T-helper 2 cell treated with Interferon-gamma antibody and Interleukin-4, amounts not matched to agents 100 ng/mL and 5 ng/mL, for 36 hours (primary cell): ENCODE data around the gene CHD2. TPM values are rescaled to one million over a fixed set of nuclear protein-coding genes. Genes with fewer than 3 reads are reported as not detected.

Source experiments
- intact Hi-C: fragments of 100-400 bp; cut with micrococcal nuclease; formaldehyde crosslinking; loops from one replicate; pipeline ENCODE4 v1.15.1; 2023
- total RNA-seq: library from RNA; stranded (reverse); gene quantifications from 2 replicates; pipeline ENCODE4 v1.2.3, GENCODE V29; 2022

Gene CHD2
- total RNA-seq, 1 donor from 2014 or later: 130 TPM

DNA sequence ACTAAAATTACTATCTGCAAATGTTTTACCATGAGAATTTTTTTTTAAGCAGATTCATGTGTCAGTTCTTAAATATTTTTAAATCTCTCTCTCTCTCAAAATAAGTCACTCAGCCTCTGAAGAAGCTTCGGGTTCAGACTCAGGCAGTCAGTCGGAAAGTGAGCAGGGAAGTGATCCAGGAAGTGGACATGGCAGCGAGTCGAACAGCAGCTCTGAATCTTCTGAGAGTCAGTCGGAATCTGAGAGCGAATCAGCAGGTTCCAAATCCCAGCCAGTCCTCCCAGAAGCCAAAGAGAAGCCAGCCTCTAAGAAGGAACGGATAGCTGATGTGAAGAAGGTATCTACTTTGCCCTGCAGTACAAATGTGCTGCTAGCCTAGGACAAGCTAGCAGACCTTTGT, 24.1 kb downstream of the CHD2 start:
- intact Hi-C loops: no loop called here

DNA sequence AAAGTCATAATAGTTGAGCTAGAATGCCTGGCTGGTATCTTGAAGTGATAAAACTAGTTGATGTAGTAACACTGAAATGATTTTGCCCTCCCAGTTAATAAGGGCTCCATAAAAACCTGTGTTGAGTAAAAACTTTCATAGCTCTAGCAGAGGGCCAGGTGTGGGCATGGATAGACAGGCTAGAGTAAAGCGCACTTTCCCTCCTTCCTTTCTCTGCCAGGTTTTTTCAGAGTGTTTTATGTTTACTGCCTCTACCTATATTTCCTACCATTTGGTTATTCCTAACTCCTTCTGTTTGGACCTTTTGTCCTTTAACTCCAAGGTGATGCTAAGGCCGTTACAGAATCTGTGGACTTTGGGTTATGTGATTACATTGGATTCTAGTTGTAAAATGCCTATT, 25.3 kb downstream of the CHD2 start:
- intact Hi-C loops: no loop called here

GRCh38 chr15:92928225-92928750, 28.2 kb downstream of the CHD2 start:
- intact Hi-C loops: no loop called here

GRCh38 chr15:92929002-92929401, 28.9 kb downstream of the CHD2 start:
- intact Hi-C loops: no loop called here

DNA sequence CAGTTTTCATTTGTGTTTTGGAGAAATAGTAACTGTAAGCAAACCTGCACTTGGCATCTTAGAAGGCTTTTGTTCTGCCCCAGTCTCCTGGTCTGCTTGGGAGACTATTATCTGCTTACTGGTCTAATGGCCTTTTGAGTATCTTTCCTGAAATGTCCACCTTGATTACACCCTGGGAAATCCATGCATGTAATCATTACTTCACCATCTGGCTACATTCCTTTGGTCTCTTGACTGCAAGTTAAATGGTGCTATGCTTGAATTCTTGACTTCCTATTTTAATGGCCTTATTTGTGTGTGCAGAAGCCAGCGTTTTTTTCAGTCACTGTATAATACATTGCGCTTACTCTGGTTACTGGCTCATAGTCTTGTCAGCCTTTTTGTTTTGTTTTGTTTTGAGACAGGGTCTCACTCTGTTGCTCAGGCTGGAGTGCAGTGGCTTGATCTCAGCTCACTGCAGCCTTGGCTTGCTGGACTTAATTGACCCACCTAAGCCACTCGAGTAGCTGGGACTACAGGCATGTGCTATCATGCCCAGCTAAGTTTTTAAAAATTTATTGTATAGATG, 30.0 kb downstream of the CHD2 start:
- intact Hi-C loops: no loop called here

GRCh38 chr15:92930776-92931175, 30.7 kb downstream of the CHD2 start:
- intact Hi-C loops: no loop called here

GRCh38 chr15:92932946-92933649, 33.0 kb downstream of the CHD2 start:
- intact Hi-C loops: no loop called here

GRCh38 chr15:92933831-92934230, 33.7 kb downstream of the CHD2 start:
- intact Hi-C loops: no loop called here

DNA sequence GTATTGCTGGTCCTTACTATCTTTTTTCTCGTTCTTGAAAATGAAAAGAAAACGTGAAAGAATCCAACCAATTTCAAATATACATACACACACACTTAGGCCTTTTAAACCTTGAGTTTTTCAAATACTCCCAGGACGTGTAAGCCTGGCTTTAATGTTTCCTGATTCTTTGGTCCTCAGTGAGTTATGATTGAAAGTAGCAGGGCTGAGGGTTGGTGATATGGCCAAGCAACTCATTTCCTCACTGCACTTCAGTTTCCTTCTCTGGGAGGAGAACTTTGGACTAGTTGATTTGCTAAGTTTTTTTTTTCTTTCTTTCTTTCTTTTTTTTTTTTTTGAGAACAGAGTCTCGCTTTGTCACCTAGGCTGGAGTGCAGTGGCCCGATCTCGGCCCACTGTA, 34.6 kb downstream of the CHD2 start:
- intact Hi-C loops: loop anchor here (5.0 kb wide), 1 partner anchor 53 kb away; no protein-coding TSS in a partner anchor

DNA sequence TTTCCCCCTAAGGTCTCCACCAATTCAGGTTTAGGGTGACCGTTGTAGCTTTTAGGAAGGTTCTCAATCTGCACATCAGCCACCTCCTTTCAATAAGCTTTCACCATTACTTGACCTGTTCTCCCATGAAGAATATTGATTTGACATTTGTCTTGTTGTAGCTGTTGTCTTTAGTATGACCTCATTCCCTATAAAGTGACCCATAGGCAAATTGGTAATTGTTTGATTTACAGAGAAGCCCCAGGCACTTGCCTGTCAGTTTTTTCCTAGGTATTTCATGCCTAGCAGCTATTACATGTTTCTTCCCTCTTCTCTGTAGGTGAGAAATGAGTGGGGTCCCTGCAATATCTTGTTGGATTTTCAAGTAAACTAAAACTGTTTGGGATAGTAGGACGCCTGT, 36.0 kb downstream of the CHD2 start:
- intact Hi-C loops: loop anchor here (5.0 kb wide), 1 partner anchor 51 kb away; no protein-coding TSS in a partner anchor

DNA sequence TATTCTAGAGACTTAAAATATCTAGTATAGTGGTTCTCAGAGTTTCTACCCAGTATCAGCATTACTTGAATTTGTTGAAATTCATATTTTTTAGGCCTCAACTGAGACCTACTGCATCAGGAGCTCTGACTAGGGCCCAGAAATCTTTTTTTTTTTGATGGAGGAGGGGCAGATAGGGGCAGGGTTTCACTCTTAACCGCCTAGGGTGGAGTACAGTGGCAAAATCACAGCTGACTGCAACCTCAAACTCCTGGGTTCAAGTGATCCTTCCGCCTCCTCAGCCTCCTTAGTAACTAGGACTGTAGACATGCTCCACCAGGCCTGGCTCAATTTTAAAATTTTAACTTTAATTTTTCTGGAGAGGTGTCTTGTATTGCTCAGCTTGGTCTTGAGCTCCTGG, 36.6 kb downstream of the CHD2 start:
- intact Hi-C loops: loop anchor here (5.0 kb wide), 1 partner anchor 51 kb away; no protein-coding TSS in a partner anchor

GRCh38 chr15:92937901-92938300, 37.8 kb downstream of the CHD2 start:
- intact Hi-C loops: loop anchor here (5.0 kb wide), 1 partner anchor 49 kb away; no protein-coding TSS in a partner anchor

DNA sequence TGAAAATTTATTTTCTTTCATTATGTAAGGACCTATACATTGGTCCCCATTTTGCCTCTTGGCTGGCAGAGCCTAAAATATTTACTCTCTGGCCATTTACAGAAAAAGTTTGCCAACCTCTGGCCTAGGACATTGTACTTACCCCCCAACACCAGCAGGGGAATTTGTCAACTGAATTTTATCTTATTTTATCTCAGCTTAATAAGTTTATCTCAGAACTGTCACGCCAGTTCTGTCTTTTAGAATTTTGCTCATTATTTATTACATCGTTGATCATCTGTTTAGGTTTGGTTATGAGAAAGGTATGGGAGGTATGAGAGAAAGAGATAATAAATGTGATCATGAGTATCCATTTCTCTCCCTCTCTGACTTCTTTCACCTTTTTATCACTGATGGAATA, 38.3 kb downstream of the CHD2 start:
- intact Hi-C loops: loop anchor here (5.0 kb wide), 1 partner anchor 49 kb away; no protein-coding TSS in a partner anchor

DNA sequence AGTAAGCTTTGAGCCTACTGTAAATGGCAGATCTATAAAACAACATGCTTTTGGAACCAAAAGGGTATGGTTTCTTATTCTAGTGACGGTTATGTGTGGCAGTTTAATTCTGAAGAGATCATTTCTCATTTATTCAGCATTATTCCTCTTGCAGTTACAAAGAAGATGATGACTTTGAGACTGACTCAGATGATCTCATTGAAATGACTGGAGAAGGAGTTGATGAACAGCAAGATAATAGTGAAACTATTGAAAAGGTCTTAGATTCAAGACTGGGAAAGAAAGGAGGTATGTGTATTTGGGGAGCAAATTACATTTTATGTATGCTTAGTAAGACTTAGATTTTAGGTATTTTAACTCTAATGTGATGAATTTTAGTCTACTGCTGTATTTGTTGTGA, 41.5 kb downstream of the CHD2 start:
- intact Hi-C loops: loop anchor here (5.0 kb wide), 2 partner anchors 36 to 76 kb away; no protein-coding TSS in a partner anchor

DNA sequence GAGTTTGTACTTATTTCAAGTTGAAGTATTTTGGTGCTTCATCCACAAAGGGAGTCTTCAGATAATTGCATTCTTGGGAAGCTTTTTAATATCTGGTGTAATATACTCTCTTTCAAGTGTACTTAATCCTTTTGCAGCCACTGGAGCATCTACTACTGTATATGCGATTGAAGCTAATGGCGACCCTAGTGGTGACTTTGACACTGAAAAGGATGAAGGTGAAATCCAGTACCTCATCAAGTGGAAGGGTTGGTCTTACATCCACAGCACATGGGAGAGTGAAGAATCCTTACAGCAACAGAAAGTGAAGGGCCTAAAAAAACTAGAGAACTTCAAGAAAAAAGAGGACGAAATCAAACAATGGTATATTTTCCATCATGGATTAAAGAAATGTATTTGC, 42.6 kb downstream of the CHD2 start:
- intact Hi-C loops: loop anchor here (5.0 kb wide), 2 partner anchors 35 to 75 kb away; no protein-coding TSS in a partner anchor

DNA sequence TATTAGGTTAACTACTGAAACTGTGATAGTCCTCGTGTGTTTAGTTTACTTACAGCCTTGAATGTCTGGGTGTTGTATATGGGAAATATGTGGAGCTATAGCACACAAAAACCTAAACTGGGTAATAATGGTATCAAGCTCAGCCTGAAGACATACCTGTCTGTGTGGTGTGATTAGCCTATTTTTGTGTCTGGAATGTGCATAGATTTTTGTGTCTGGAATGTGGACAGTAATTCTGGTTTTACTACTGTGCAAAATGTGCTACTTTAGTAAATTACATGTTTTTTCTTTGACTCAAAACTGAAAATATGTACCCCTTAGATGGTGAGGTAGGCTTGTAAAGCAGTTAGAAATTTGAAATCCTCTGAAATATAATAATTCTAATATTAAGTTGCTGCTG, 43.5 kb downstream of the CHD2 start:
- intact Hi-C loops: loop anchor here (5.0 kb wide), 2 partner anchors 34 to 74 kb away; no protein-coding TSS in a partner anchor

DNA sequence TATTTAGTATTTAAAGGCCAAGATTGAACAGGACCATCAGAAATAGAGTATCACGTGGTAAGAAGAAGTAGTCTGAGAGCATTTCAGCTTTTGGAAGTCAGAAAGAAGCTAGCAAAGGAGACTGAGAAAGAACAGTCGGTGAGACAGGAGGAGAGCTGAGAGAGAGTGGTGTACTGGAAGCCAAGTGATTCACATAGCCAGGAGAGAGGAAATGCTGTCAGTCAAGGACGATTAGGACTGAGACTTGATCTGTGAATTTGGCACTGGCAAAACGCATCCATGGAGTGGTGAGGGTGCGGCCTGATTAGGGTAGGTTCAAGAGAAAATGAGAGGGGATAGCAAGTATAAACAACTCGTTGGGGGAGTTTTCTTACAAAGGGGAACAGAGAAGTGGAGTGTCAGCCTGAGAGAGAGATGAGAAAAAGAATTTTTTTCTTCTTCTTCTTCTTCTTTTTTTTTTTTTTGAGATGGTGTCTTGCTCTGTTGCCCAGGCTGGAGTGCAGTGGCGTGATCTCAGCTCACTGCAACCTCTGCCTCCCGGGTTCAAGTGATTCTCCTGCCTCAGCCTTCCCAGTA, 44.9 kb downstream of the CHD2 start:
- intact Hi-C loops: loop anchor here (5.0 kb wide), 2 partner anchors 32 to 72 kb away; no protein-coding TSS in a partner anchor

DNA sequence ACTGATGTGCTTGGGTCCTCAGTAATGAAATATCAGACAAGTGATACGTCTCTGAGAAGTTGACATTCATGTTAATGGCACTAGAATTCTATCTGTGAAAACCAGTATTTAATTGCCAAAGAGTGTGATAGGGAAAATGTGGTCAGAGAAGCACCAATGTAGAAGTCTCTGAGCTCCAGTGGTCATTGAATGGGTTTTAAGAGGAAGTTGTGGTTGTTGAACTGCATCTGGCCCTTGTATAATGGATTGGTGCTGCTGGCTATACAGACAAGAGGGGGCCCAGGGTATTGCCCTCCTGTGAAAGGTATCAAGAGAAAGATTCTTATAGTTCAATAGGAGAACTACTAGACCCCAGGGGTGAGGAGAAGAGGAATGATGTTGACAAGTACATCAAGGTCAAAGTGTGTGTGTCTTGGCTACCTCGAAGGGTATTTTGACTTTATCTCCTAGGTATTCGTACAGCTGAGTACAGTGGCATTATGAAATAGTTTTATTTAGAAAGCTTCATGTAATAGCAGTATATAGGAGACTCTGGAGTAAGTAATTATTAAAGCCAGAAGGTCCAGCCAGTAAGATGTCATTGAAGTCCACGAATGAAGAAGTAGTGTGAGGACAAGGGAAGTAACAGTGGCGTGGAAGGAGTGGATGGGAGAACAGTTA, 47.1 kb downstream of the CHD2 start:
- intact Hi-C loops: no loop called here

DNA sequence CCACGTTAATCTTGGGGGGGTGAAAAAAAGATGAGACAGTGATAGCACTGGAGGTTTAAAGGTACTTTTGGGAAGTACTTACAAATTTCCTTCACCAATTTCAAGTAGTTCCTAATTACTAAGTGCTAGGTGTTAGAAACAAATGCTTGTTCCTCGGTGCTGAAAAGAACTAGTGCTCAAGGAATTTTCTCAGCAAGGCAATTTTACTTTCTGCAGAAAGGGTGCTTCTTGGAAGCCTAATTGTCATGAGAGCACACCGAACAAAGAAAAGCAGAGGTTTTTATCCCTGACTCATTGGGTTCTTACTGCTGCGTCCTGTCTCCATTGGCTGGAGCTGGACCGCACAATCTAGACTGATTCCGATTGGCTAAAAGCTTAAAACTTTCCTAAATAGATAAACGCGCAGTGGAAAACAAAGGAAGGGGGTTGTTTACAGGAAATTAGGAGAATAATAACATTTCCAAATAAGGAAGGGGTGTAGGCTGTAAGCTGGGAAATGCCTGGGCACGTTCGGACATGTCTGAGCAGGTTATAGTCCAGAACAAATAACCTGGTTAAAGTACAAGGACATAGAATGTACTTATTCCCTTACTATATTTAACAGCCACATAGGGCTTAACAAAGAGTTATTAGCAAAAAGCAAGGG, 49.6 kb downstream of the CHD2 start:
- intact Hi-C loops: no loop called here

GRCh38 chr15:92951800-92952457, 51.8 kb downstream of the CHD2 start:
- intact Hi-C loops: no loop called here
